HG02970 (cell line): ENCODE measurements around the gene EPHA2.
"Not testable (repeated sequence)": the region's sequence is repeated elsewhere in the genome, so short reads cannot be mapped to it uniquely, and the experiment has no call there.

Source experiments
- ATAC-seq: cut with Tn5 transposase; IDR thresholded peaks from one replicate; pipeline ENCODE4 v1.9.1; 2021; ENCODE audit warnings: mild to moderate bottlenecking, moderate library complexity, moderate number of reproducible peaks; ENCODE audit not compliant: unreplicated experiment, low FRiP score

The EPHA2 gene

GRCh38 chr1:16107039-16107438, 48.8 kb downstream of the EPHA2 start:
- ATAC-seq: not testable (repeated sequence)

GRCh38 chr1:16101623-16102022, 54.2 kb downstream of the EPHA2 start:
- no peak for ATAC-seq

GRCh38 chr1:16099412-16099811, 56.5 kb downstream of the EPHA2 start:
- no peak for ATAC-seq

GRCh38 chr1:16095447-16095846, 60.4 kb downstream of the EPHA2 start:
- no peak for ATAC-seq

- no peak for ATAC-seq
Observed at GRCh38 chr1:16094453-16095158, 61.3 kb downstream of the EPHA2 start.

- ATAC-seq: no peak
Observed at GRCh38 chr1:16093611-16094010, 62.3 kb downstream of the EPHA2 start.

GRCh38 chr1:16092923-16093511, 62.9 kb downstream of the EPHA2 start:
- ATAC-seq: no peak

- no peak for ATAC-seq
Observed at GRCh38 chr1:16092097-16092922, 63.6 kb downstream of the EPHA2 start.

- no peak for ATAC-seq
Observed at GRCh38 chr1:16091296-16091695, 64.6 kb downstream of the EPHA2 start.

GRCh38 chr1:16090076-16090826, 65.6 kb downstream of the EPHA2 start:
- no peak for ATAC-seq

- no peak for ATAC-seq
Observed at GRCh38 chr1:16088996-16089395, 66.9 kb downstream of the EPHA2 start.

GRCh38 chr1:16088351-16088911, 67.4 kb downstream of the EPHA2 start:
- ATAC-seq: no peak

- no peak for ATAC-seq
Observed at GRCh38 chr1:16087733-16088132, 68.1 kb downstream of the EPHA2 start.

GRCh38 chr1:16085522-16085921, 70.3 kb downstream of the EPHA2 start:
- ATAC-seq: no peak

- ATAC-seq: no peak
Observed at GRCh38 chr1:16083486-16083885, 72.4 kb downstream of the EPHA2 start.

- no peak for ATAC-seq
Observed at GRCh38 chr1:16082283-16083038, 73.4 kb downstream of the EPHA2 start.

GRCh38 chr1:16081636-16082035, 74.2 kb downstream of the EPHA2 start:
- no peak for ATAC-seq

GRCh38 chr1:16080422-16081150, 75.3 kb downstream of the EPHA2 start:
- no peak for ATAC-seq
